HepG2 (cell line): Measurements from ENCODE around the gene RESP18. TPM values are rescaled to one million over a fixed set of nuclear protein-coding genes. Genes with fewer than 3 reads are reported as not detected.

Experiments used
- DNMT3B ChIP-seq: conservative IDR thresholded peaks from 2 replicates; pipeline ENCODE4 v1.6.1; 2016; ENCODE audit warnings: missing biosample characterization, control low read depth
- ELF3 ChIP-seq: IDR thresholded peaks from 2 replicates; pipeline ENCODE4 v1.6.1; 2016; ENCODE audit warnings: missing genetic modification reagents, missing compliant biosample characterization
- FOXO1 ChIP-seq: sonication (generic); formaldehyde crosslinking; IDR thresholded peaks from 2 replicates; pipeline ENCODE4 v1.4.0; 2020; ENCODE audit warnings: missing genetic modification reagents
- MYPOP ChIP-seq: sonication (generic); formaldehyde crosslinking; IDR thresholded peaks from 2 replicates; pipeline ENCODE4 v1.8.1; 2023; ENCODE audit warnings: mild to moderate bottlenecking, moderate library complexity, missing genetic modification reagents
- SMAD9 ChIP-seq: sonication (generic); formaldehyde crosslinking; IDR thresholded peaks from 2 replicates; pipeline ENCODE4 v1.5.1; 2020; ENCODE audit warnings: mild to moderate bottlenecking, missing genetic modification reagents
- TSC22D2 ChIP-seq: sonication (generic); formaldehyde crosslinking; IDR thresholded peaks from 2 replicates; pipeline ENCODE4 v1.5.1; 2020; ENCODE audit warnings: missing genetic modification reagents, mild to moderate bottlenecking, borderline replicate concordance
- ZBTB26 ChIP-seq: IDR thresholded peaks from 2 replicates; pipeline ENCODE4 v1.6.1; 2016; ENCODE audit warnings: missing compliant biosample characterization, missing genetic modification reagents, borderline replicate concordance
- ZNF124 ChIP-seq: sonication (generic); formaldehyde crosslinking; IDR thresholded peaks from 2 replicates; pipeline ENCODE4 v1.4.0; 2020; ENCODE audit warnings: missing genetic modification reagents
- ZNF580 ChIP-seq: IDR thresholded peaks from 2 replicates; pipeline ENCODE4 v1.6.1; 2016; ENCODE audit warnings: low read depth, borderline replicate concordance
- polyA plus RNA-seq, 8 experiments: library from polyadenylated mRNA; depleted of rRNA in 3 of 8; stranded (reverse) in 7 of 8; unstranded in 1 of 8; fragments of >200 nt; fragmentation: Illumina TruSeq in 4 of 8; extraction: Trizol in 4 of 8; gene quantifications; 2 replicates each; pipeline versions ENCODE4 v1.2.1 to v1.2.3, GENCODE V29; 2011 to 2016; ENCODE audit warnings: low read depth in 4 of 8, missing spikeins in 1 of 8, mixed read lengths in 1 of 8; ENCODE audit not compliant: insufficient read depth in 1 of 8
- total RNA-seq, 5 experiments: library from RNA; depleted of rRNA; stranded (reverse); fragments of >200 nt; fragmentation: Illumina TruSeq; extraction: Trizol; gene quantifications; 2 replicates each; pipeline ENCODE4 v1.2.3, GENCODE V29; 2016; ENCODE audit warnings: low read depth in 1 of 5
- TF ChIP-seq, protein P1 (sequence below): sonication (generic); formaldehyde crosslinking; IDR thresholded peaks from 2 replicates; pipeline ENCODE4 v1.8.1; 2023; ENCODE audit warnings: mild to moderate bottlenecking, inconsistent platforms, moderate library complexity, missing genetic modification reagents, borderline replicate concordance
- TF ChIP-seq, protein P2 (sequence below): sonication (generic); formaldehyde crosslinking; IDR thresholded peaks from 2 replicates; pipeline ENCODE4 v1.5.1; 2020; ENCODE audit warnings: mild to moderate bottlenecking, missing genetic modification reagents, moderate library complexity
- TF ChIP-seq, protein P3 (sequence below): sonication (generic); formaldehyde crosslinking; IDR thresholded peaks from 2 replicates; pipeline ENCODE4 v1.5.0; 2020; ENCODE audit warnings: mild to moderate bottlenecking, missing genetic modification reagents, moderate library complexity
- TF ChIP-seq, protein P4 (sequence below): sonication (generic); formaldehyde crosslinking; IDR thresholded peaks from 2 replicates; pipeline ENCODE4 v1.4.0; 2020; ENCODE audit warnings: missing genetic modification reagents, borderline replicate concordance

The RESP18 gene
- total and polyA plus RNA-seq, 2 of the 13 experiments (the other 11 are each of a cell fraction or from before 2014, with no cell fraction given), result not detected

- TF ChIP-seq ZNF124 (peak; percentile 49; the same call in 1 of the 2 replicates), FOXO1 (CRISPR knock-in tag) (0 out of 2 replicates have a peak, but pooled peaks have one; percentile 28), DNMT3B (CRISPR knock-in tag) (peak; percentile 71; the same call in 1 of the 2 replicates), SMAD9 (CRISPR knock-in tag) (0 out of 2 replicates have a peak, but pooled peaks have one; percentile 57), TSC22D2 (peak; percentile 69; the same call in 1 of the 2 replicates), ELF3 (CRISPR knock-in tag) (peak; percentile 64), ZBTB26 (peak; percentile 56; the same call in 1 of the 2 replicates), ZNF580 (CRISPR knock-in tag) (peak; percentile 72; the same call in 1 of the 2 replicates), MYPOP (CRISPR knock-in tag) (0 out of 2 replicates have a peak, but pooled peaks have one; percentile 27)
- TF ChIP-seq, protein P1, sequence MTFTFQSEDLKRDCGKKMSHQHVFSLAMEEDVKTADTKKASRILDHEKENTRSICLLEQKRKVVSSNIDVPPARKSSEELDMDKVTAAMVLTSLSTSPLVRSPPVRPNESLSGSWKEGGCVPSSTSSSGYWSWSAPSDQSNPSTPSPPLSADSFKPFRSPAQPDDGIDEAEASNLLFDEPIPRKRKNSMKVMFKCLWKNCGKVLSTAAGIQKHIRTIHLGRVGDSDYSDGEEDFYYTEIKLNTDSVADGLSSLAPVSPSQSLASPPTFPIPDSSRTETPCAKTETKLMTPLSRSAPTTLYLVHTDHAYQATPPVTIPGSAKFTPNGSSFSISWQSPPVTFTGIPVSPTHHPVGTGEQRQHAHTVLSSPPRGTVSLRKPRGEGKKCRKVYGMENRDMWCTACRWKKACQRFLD, result 0 out of 2 replicates have a peak, but pooled peaks have one; percentile 82
- TF ChIP-seq, protein P2, sequence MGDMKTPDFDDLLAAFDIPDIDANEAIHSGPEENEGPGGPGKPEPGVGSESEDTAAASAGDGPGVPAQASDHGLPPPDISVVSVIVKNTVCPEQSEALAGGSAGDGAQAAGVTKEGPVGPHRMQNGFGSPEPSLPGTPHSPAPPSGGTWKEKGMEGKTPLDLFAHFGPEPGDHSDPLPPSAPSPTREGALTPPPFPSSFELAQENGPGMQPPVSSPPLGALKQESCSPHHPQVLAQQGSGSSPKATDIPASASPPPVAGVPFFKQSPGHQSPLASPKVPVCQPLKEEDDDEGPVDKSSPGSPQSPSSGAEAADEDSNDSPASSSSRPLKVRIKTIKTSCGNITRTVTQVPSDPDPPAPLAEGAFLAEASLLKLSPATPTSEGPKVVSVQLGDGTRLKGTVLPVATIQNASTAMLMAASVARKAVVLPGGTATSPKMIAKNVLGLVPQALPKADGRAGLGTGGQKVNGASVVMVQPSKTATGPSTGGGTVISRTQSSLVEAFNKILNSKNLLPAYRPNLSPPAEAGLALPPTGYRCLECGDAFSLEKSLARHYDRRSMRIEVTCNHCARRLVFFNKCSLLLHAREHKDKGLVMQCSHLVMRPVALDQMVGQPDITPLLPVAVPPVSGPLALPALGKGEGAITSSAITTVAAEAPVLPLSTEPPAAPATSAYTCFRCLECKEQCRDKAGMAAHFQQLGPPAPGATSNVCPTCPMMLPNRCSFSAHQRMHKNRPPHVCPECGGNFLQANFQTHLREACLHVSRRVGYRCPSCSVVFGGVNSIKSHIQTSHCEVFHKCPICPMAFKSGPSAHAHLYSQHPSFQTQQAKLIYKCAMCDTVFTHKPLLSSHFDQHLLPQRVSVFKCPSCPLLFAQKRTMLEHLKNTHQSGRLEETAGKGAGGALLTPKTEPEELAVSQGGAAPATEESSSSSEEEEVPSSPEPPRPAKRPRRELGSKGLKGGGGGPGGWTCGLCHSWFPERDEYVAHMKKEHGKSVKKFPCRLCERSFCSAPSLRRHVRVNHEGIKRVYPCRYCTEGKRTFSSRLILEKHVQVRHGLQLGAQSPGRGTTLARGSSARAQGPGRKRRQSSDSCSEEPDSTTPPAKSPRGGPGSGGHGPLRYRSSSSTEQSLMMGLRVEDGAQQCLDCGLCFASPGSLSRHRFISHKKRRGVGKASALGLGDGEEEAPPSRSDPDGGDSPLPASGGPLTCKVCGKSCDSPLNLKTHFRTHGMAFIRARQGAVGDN (CRISPR knock-in tag), result peak; percentile 76
- TF ChIP-seq, protein P3, sequence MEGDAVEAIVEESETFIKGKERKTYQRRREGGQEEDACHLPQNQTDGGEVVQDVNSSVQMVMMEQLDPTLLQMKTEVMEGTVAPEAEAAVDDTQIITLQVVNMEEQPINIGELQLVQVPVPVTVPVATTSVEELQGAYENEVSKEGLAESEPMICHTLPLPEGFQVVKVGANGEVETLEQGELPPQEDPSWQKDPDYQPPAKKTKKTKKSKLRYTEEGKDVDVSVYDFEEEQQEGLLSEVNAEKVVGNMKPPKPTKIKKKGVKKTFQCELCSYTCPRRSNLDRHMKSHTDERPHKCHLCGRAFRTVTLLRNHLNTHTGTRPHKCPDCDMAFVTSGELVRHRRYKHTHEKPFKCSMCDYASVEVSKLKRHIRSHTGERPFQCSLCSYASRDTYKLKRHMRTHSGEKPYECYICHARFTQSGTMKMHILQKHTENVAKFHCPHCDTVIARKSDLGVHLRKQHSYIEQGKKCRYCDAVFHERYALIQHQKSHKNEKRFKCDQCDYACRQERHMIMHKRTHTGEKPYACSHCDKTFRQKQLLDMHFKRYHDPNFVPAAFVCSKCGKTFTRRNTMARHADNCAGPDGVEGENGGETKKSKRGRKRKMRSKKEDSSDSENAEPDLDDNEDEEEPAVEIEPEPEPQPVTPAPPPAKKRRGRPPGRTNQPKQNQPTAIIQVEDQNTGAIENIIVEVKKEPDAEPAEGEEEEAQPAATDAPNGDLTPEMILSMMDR (CRISPR knock-in tag), result peak; percentile 98
- TF ChIP-seq, protein P4, sequence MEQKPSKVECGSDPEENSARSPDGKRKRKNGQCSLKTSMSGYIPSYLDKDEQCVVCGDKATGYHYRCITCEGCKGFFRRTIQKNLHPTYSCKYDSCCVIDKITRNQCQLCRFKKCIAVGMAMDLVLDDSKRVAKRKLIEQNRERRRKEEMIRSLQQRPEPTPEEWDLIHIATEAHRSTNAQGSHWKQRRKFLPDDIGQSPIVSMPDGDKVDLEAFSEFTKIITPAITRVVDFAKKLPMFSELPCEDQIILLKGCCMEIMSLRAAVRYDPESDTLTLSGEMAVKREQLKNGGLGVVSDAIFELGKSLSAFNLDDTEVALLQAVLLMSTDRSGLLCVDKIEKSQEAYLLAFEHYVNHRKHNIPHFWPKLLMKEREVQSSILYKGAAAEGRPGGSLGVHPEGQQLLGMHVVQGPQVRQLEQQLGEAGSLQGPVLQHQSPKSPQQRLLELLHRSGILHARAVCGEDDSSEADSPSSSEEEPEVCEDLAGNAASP, result peak; percentile 54; the same call in 1 of the 2 replicates
Observed at GRCh38 chr2:219277703-219278654, 54.6 kb downstream of the RESP18 start (continued).
